ENCODE results near the gene FBXL7. TPM values are rescaled to one million over a fixed set of nuclear protein-coding genes. Genes with fewer than 3 reads are reported as not detected.
A peak's percentile ranks its signal among the peaks of the same experiment; 100 is the strongest.

Gene FBXL7
- total RNA-seq, 1 experiment from 2014 or later, result 3.9 TPM

- no peak for DNase-seq (ENCODE audit: extremely low read depth, low read depth)
Observed at GRCh38 chr5:15575666-15576065, 75.7 kb downstream of the FBXL7 start.

GRCh38 chr5:15577132-15577531, 77.2 kb downstream of the FBXL7 start:
- peak; percentile 31 for DNase-seq (ENCODE audit: extremely low read depth, low read depth)

- no peak for DNase-seq (ENCODE audit: extremely low read depth, low read depth)
Observed at GRCh38 chr5:15577831-15578230, 77.9 kb downstream of the FBXL7 start.

GRCh38 chr5:15579193-15579990, 79.4 kb downstream of the FBXL7 start:
- DNase-seq (ENCODE audit: extremely low read depth, low read depth), result no peak

GRCh38 chr5:15584528-15584927, 84.5 kb downstream of the FBXL7 start:
- DNase-seq (ENCODE audit: extremely low read depth, low read depth), result no peak

GRCh38 chr5:15585128-15585527, 85.1 kb downstream of the FBXL7 start:
- DNase-seq (ENCODE audit: extremely low read depth, low read depth), result no peak

- no peak for DNase-seq (ENCODE audit: extremely low read depth, low read depth)
Observed at GRCh38 chr5:15585841-15586591, 86.0 kb downstream of the FBXL7 start.

- no peak for DNase-seq (ENCODE audit: extremely low read depth, low read depth)
Observed at GRCh38 chr5:15587916-15588315, 87.9 kb downstream of the FBXL7 start.

- DNase-seq (ENCODE audit: extremely low read depth, low read depth), result no peak
Observed at GRCh38 chr5:15592728-15593127, 92.7 kb downstream of the FBXL7 start.

- no peak for DNase-seq (ENCODE audit: extremely low read depth, low read depth)
Observed at GRCh38 chr5:15594977-15595568, 95.1 kb downstream of the FBXL7 start.

GRCh38 chr5:15595929-15596328, 95.9 kb downstream of the FBXL7 start:
- no peak for DNase-seq (ENCODE audit: extremely low read depth, low read depth)

- DNase-seq (ENCODE audit: extremely low read depth, low read depth), result no peak
Observed at GRCh38 chr5:15596936-15597335, 97.0 kb downstream of the FBXL7 start.

GRCh38 chr5:15597804-15598203, 97.8 kb downstream of the FBXL7 start:
- DNase-seq (ENCODE audit: extremely low read depth, low read depth), result no peak

- peak; percentile 18 for DNase-seq (ENCODE audit: extremely low read depth, low read depth)
Observed at GRCh38 chr5:15598294-15598902, 98.4 kb downstream of the FBXL7 start.

GRCh38 chr5:15600035-15600434, 100.1 kb downstream of the FBXL7 start:
- DNase-seq (ENCODE audit: extremely low read depth, low read depth), result no peak

GRCh38 chr5:15601274-15601673, 101.3 kb downstream of the FBXL7 start:
- DNase-seq (ENCODE audit: extremely low read depth, low read depth), result no peak

GRCh38 chr5:15601853-15602252, 101.9 kb downstream of the FBXL7 start:
- no peak for DNase-seq (ENCODE audit: extremely low read depth, low read depth)

- no peak for DNase-seq (ENCODE audit: extremely low read depth, low read depth)
Observed at GRCh38 chr5:15604986-15605385, 105.0 kb downstream of the FBXL7 start.

- no peak for DNase-seq (ENCODE audit: extremely low read depth, low read depth)
Observed at GRCh38 chr5:15606197-15606596, 106.2 kb downstream of the FBXL7 start.

GRCh38 chr5:15607076-15607475, 107.1 kb downstream of the FBXL7 start:
- no peak for DNase-seq (ENCODE audit: extremely low read depth, low read depth)

- DNase-seq (ENCODE audit: extremely low read depth, low read depth), result no peak
Observed at GRCh38 chr5:15609076-15609725, 109.2 kb downstream of the FBXL7 start.

Data from NCI-H460 (cell line).